Testis (tissue), 2 donors: Measurements from ENCODE around the gene OTOF.

Source experiments
- POLR2A ChIP-seq: fragments of 450-650 bp; IDR thresholded peaks from one replicate; pipeline ENCODE4 v1.6.1; 2017; ENCODE audit warnings: antibody characterized with exemption, mild to moderate bottlenecking, moderate library complexity
- TF ChIP-seq, protein P1 (sequence below), 3 experiments: fragments of 450-650 bp in 2 of 3; fragments of 200-600 bp in 1 of 3; sonication (generic) in 1 of 3; IDR thresholded peaks; one replicate each; pipeline ENCODE4 v1.5.1; 2016 to 2019; ENCODE audit warnings: antibody characterized with exemption in 3 of 3, mild to moderate bottlenecking in 2 of 3, moderate library complexity in 1 of 3

DNA sequence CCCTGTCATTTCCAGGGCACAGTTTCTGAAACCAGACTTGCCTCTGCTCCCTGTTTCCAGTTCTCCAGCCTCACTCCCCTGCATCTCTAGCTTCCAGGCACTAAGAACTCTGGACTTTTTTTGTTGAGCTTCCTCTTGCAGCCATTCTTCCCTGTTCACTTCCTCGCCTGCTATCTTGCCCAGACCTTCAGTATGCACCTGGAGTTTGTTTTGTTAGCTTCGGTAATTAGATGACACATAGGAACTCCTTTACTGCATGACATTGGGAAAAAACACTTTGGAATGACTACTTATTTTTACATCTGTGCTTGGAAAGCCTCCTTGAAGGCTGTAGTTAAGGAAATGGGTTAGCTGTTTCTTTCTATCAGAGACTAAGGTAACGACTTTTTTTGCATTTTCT lies 35.2 kb downstream of the OTOF start:
- TF ChIP-seq, protein P1, sequence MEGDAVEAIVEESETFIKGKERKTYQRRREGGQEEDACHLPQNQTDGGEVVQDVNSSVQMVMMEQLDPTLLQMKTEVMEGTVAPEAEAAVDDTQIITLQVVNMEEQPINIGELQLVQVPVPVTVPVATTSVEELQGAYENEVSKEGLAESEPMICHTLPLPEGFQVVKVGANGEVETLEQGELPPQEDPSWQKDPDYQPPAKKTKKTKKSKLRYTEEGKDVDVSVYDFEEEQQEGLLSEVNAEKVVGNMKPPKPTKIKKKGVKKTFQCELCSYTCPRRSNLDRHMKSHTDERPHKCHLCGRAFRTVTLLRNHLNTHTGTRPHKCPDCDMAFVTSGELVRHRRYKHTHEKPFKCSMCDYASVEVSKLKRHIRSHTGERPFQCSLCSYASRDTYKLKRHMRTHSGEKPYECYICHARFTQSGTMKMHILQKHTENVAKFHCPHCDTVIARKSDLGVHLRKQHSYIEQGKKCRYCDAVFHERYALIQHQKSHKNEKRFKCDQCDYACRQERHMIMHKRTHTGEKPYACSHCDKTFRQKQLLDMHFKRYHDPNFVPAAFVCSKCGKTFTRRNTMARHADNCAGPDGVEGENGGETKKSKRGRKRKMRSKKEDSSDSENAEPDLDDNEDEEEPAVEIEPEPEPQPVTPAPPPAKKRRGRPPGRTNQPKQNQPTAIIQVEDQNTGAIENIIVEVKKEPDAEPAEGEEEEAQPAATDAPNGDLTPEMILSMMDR (IDR thresholded peaks at IDR 0.05): no peak
- no peak for TF ChIP-seq POLR2A
